ENCODE measurements around the gene CAMK1D.
A peak's percentile ranks its signal among the peaks of the same experiment; 100 is the strongest.

CAMK1D gene

GRCh38 chr10:12502526-12503274 is 153.4 kb downstream of the CAMK1D start:
- Histone ChIP-seq H3K36me3 (0 out of 22 replicates have a peak, but pooled peaks cover 0 to under 1% (median 0%) of the 10 kb centered on the region in 11 experiments), H3K4me3 (no peak overlapping the region), H3K9ac (no peak overlapping the region), H4K20me1 (peaks cover 0 to 82% (median 11%) of the 10 kb centered on the region in 11 experiments; a peak in 12 of 22 replicates), H3K27me3 (no peaks in the 10 kb centered on the region), H3K27ac (no peak overlapping the region), H3K4me2 (no peak overlapping the region), H3K9me3 (replicated peaks in 1 of 11) (peaks cover 0 to 7% (median 2%) of the 10 kb centered on the region in 11 experiments; a peak in 12 of 22 replicates), H3K4me1 (peaks cover 25 to 42% (median 37%) of the 10 kb centered on the region in 10 experiments)
- TF ChIP-seq Cebpa-rat (IDR thresholded peaks at IDR 0.05): no peak

- Histone ChIP-seq H3K4me2 (no peak overlapping the region), H3K27me3 (no peaks in the 10 kb centered on the region), H3K27ac (no peak overlapping the region), H3K9ac (no peak overlapping the region), H3K4me1 (peaks cover 25 to 43% (median 36%) of the 10 kb centered on the region in 10 experiments), H4K20me1 (peaks cover 0 to 86% (median 11%) of the 10 kb centered on the region in 11 experiments; a peak in 12 of 22 replicates), H3K4me3 (no peak overlapping the region), H3K9me3 (replicated peaks in 1 of 11) (peaks cover 0 to 4% (median 0%) of the 10 kb centered on the region in 11 experiments; a peak in 2 of 22 replicates), H3K36me3 (peaks cover 0 to 7% (median 0%) of the 10 kb centered on the region in 11 experiments; a peak in 1 of 22 replicates)
- TF ChIP-seq Cebpa-rat (IDR thresholded peaks at IDR 0.05): no peak
Measured at GRCh38 chr10:12503311-12503710, 154.0 kb downstream of the CAMK1D start.

GRCh38 chr10:12504176-12504575 is 154.8 kb downstream of the CAMK1D start:
- Histone ChIP-seq H3K36me3 (peaks cover 0 to 7% (median 0%) of the 10 kb centered on the region in 11 experiments; a peak in 1 of 22 replicates), H3K27me3 (no peaks in the 10 kb centered on the region), H4K20me1 (peaks cover 0 to 85% (median 11%) of the 10 kb centered on the region in 11 experiments; a peak in 12 of 22 replicates), H3K27ac (no peak overlapping the region), H3K4me3 (no peak overlapping the region), H3K9me3 (replicated peaks in 1 of 11) (peaks cover 0 to 5% (median 0%) of the 10 kb centered on the region in 11 experiments; a peak in 2 of 22 replicates), H3K4me2 (no peak overlapping the region), H3K9ac (no peak overlapping the region), H3K4me1 (peaks cover 18 to 35% (median 29%) of the 10 kb centered on the region in 10 experiments)
- no peak for TF ChIP-seq Cebpa-rat (IDR thresholded peaks at IDR 0.05)

- peaks cover 0 to 7% (median 0%) of the 10 kb centered on the region in 11 experiments; a peak in 1 of 22 replicates for H3K36me3 ChIP-seq
- no peak for TF ChIP-seq Cebpa-rat (IDR thresholded peaks at IDR 0.05)
- no peak overlapping the region for H3K4me3 ChIP-seq
- H3K27ac ChIP-seq: no peak overlapping the region
- peaks cover 0 to 5% (median 0%) of the 10 kb centered on the region in 11 experiments; a peak in 2 of 22 replicates for H3K9me3 ChIP-seq (replicated peaks in 1 of 11)
- H4K20me1 ChIP-seq: peaks cover 0 to 85% (median 13%) of the 10 kb centered on the region in 11 experiments; a peak in 12 of 22 replicates
- no peak overlapping the region for H3K4me2 ChIP-seq
- no peaks in the 10 kb centered on the region for H3K27me3 ChIP-seq
- peaks cover 17 to 31% (median 25%) of the 10 kb centered on the region in 10 experiments for H3K4me1 ChIP-seq
- no peak overlapping the region for H3K9ac ChIP-seq
Measured at GRCh38 chr10:12504628-12505027, 155.3 kb downstream of the CAMK1D start.

- no peak overlapping the region for H3K27ac ChIP-seq
- H3K27me3 ChIP-seq: no peaks in the 10 kb centered on the region
- H3K4me3 ChIP-seq: no peak overlapping the region
- H4K20me1 ChIP-seq: peaks cover 0 to 84% (median 11%) of the 10 kb centered on the region in 11 experiments; a peak in 11 of 22 replicates
- no peak for TF ChIP-seq Cebpa-rat (IDR thresholded peaks at IDR 0.05)
- H3K9me3 ChIP-seq (replicated peaks in 1 of 11): peaks cover 0 to 5% (median 0%) of the 10 kb centered on the region in 11 experiments; a peak in 2 of 22 replicates
- H3K9ac ChIP-seq: no peak overlapping the region
- H3K36me3 ChIP-seq: peaks cover 0 to 7% (median 0%) of the 10 kb centered on the region in 11 experiments; a peak in 1 of 22 replicates
- peaks cover 7 to 30% (median 19%) of the 10 kb centered on the region in 10 experiments for H3K4me1 ChIP-seq
- H3K4me2 ChIP-seq: no peak overlapping the region
Measured at GRCh38 chr10:12505683-12506082, 156.3 kb downstream of the CAMK1D start.

GRCh38 chr10:12507165-12507850 is 158.0 kb downstream of the CAMK1D start:
- no peak overlapping the region for H3K4me2 ChIP-seq
- peaks cover 0 to 84% (median 8%) of the 10 kb centered on the region in 11 experiments; a peak in 12 of 22 replicates for H4K20me1 ChIP-seq
- no peak overlapping the region for H3K9ac ChIP-seq
- H3K27ac ChIP-seq: no peak overlapping the region
- H3K9me3 ChIP-seq (replicated peaks in 1 of 11): peaks cover 0 to 5% (median 0%) of the 10 kb centered on the region in 11 experiments; a peak in 2 of 22 replicates
- no peaks in the 10 kb centered on the region for H3K27me3 ChIP-seq
- peaks cover 0 to 7% (median 0%) of the 10 kb centered on the region in 11 experiments; a peak in 1 of 22 replicates for H3K36me3 ChIP-seq
- H3K4me3 ChIP-seq: no peak overlapping the region
- no peak for TF ChIP-seq Cebpa-rat (IDR thresholded peaks at IDR 0.05)
- peaks cover 0 to 24% (median 10%) of the 10 kb centered on the region in 10 experiments; a peak in 11 of 20 replicates for H3K4me1 ChIP-seq

GRCh38 chr10:12508165-12508564 is 158.8 kb downstream of the CAMK1D start:
- no peaks in the 10 kb centered on the region for H3K27me3 ChIP-seq
- H3K9me3 ChIP-seq (replicated peaks in 1 of 11): peaks cover 0 to 5% (median 0%) of the 10 kb centered on the region in 11 experiments; a peak in 2 of 22 replicates
- H4K20me1 ChIP-seq: peaks cover 0 to 83% (median 12%) of the 10 kb centered on the region in 11 experiments; a peak in 10 of 22 replicates
- peaks cover 0 to 7% (median 0%) of the 10 kb centered on the region in 11 experiments; a peak in 1 of 22 replicates for H3K36me3 ChIP-seq
- no peak overlapping the region for H3K4me3 ChIP-seq
- H3K4me2 ChIP-seq: no peak overlapping the region
- TF ChIP-seq Cebpa-rat (IDR thresholded peaks at IDR 0.05): no peak
- no peak overlapping the region for H3K27ac ChIP-seq
- H3K9ac ChIP-seq: no peak overlapping the region
- H3K4me1 ChIP-seq: peaks cover 0 to 24% (median 10%) of the 10 kb centered on the region in 10 experiments; a peak in 11 of 20 replicates

GRCh38 chr10:12509016-12509793 is 159.9 kb downstream of the CAMK1D start:
- Histone ChIP-seq H3K9me3 (replicated peaks in 1 of 11) (peaks cover 0 to 5% (median 0%) of the 10 kb centered on the region in 11 experiments; a peak in 2 of 22 replicates), H4K20me1 (peaks cover 0 to 84% (median 15%) of the 10 kb centered on the region in 11 experiments; a peak in 11 of 22 replicates), H3K4me1 (peaks cover 0 to 24% (median 10%) of the 10 kb centered on the region in 10 experiments; a peak in 12 of 20 replicates), H3K4me2 (0 out of 22 replicates have a peak overlapping the region, but pooled peaks of 1 of the 11 experiments have one; percentile 7), H3K4me3 (no peak overlapping the region), H3K36me3 (peaks cover 0 to 7% (median 0%) of the 10 kb centered on the region in 11 experiments; a peak in 1 of 22 replicates), H3K27ac (no peak overlapping the region), H3K27me3 (no peaks in the 10 kb centered on the region), H3K9ac (no peak overlapping the region)
- TF ChIP-seq Cebpa-rat (IDR thresholded peaks at IDR 0.05): no peak
